ENCODE measurements around the gene NRL.

NRL gene

DNA sequence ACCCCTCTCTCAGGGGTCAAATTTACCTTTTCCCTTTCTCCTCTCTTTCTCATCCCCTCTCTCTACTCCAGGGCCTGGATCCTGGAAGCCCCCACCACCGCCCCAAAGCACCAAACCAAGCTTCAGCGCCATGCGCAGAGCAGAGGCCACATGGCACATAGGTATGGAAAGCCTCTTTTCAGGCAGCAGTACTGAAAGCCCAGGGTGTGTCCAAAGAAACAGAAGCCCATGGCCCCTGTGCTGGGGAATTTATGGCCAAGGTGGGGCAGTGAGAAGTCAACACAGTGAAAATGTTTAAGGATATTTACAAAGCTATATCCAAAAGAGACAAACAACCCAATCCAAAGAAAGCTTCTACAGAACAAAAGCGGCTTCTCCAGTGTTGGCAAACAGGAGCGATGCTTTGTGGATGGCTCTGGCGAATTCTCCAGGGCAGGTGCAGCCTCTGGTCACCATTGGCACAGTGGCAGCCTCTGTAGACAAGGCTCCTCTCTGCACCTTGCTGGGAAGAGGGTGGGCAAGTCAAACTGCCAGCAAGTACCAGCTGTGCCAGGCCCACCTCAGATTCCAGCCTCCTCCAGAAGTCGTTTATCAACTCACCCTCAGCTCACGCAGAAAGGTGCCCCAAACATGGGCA, 48.1 kb downstream of the NRL start:
- DNase-seq = no peak
- H3K4me1 ChIP-seq (ENCODE audit: low read length) = no peaks in the 10 kb centered on the region
- H3F3A ChIP-seq (ENCODE audit: insufficient read depth, low read length) = no peaks in the 10 kb centered on the region
- H4K20me1 ChIP-seq (ENCODE audit: insufficient read depth, low read length) = no peaks in the 10 kb centered on the region
- H3K4me2 ChIP-seq (ENCODE audit: low read depth, low read length) = no peak overlapping the region
- no peak overlapping the region for H3K4me3 ChIP-seq (ENCODE audit: low read length)
- H2AFZ ChIP-seq (ENCODE audit: low read length) = no peak overlapping the region
- H3K9me2 ChIP-seq (replicated peaks; ENCODE audit: insufficient read depth, low read length) = no peaks in the 10 kb centered on the region
- TF ChIP-seq EZH2 (optimal IDR thresholded peaks at IDR 0.05; ENCODE audit: low read depth, low read length) = no peak
- no peak for TF ChIP-seq EZH2phosphoT487 (IDR thresholded peaks at IDR 0.05; ENCODE audit: low read length)
- TF ChIP-seq, protein P1, sequence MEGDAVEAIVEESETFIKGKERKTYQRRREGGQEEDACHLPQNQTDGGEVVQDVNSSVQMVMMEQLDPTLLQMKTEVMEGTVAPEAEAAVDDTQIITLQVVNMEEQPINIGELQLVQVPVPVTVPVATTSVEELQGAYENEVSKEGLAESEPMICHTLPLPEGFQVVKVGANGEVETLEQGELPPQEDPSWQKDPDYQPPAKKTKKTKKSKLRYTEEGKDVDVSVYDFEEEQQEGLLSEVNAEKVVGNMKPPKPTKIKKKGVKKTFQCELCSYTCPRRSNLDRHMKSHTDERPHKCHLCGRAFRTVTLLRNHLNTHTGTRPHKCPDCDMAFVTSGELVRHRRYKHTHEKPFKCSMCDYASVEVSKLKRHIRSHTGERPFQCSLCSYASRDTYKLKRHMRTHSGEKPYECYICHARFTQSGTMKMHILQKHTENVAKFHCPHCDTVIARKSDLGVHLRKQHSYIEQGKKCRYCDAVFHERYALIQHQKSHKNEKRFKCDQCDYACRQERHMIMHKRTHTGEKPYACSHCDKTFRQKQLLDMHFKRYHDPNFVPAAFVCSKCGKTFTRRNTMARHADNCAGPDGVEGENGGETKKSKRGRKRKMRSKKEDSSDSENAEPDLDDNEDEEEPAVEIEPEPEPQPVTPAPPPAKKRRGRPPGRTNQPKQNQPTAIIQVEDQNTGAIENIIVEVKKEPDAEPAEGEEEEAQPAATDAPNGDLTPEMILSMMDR (IDR thresholded peaks at IDR 0.05; ENCODE audit: low read length) = no peak
- no peaks in the 10 kb centered on the region for H3K9me3 ChIP-seq (replicated peaks; ENCODE audit: insufficient read depth, low read length)
- H3K79me2 ChIP-seq (ENCODE audit: low read length) = no peaks in the 10 kb centered on the region
- no peak overlapping the region for H3K27ac ChIP-seq (ENCODE audit: low read length)
- H3K27me3 ChIP-seq (replicated peaks; ENCODE audit: insufficient read depth, low read length) = no peaks in the 10 kb centered on the region
- no peaks in the 10 kb centered on the region for H3K36me3 ChIP-seq (replicated peaks; ENCODE audit: insufficient read depth, low read length)
- H3K9ac ChIP-seq (ENCODE audit: low read length) = no peak overlapping the region

DNA sequence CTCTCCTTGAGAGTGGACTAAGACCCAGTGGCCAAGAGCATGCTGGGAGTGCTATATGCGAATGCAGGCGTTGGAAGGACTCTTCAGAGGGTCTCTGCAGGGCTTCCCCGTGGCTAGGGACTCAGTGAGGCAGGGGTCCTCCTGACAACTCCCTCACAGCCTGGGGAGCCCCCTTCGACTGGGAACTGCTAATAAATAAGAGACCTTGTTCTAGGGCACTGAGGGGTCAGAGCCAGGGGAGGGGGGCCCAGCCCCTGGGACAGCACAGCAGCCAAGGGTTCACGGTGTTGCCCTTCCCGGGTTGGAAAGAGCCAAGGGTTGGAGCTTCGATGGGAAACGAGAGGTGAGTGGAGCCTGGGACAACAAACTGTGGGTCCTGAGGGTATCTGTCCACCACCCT, 49.3 kb downstream of the NRL start:
- Histone ChIP-seq H3K4me1 (ENCODE audit: low read length) (no peaks in the 10 kb centered on the region), H3K36me3 (replicated peaks; ENCODE audit: insufficient read depth, low read length) (no peaks in the 10 kb centered on the region), H3K27ac (ENCODE audit: low read length) (no peak overlapping the region), H3K9me2 (replicated peaks; ENCODE audit: insufficient read depth, low read length) (no peaks in the 10 kb centered on the region), H3K4me3 (ENCODE audit: low read length) (no peak overlapping the region), H2AFZ (ENCODE audit: low read length) (no peak overlapping the region), H4K20me1 (ENCODE audit: insufficient read depth, low read length) (no peaks in the 10 kb centered on the region), H3K4me2 (ENCODE audit: low read depth, low read length) (no peak overlapping the region), H3K79me2 (ENCODE audit: low read length) (no peaks in the 10 kb centered on the region), H3K9me3 (replicated peaks; ENCODE audit: insufficient read depth, low read length) (no peaks in the 10 kb centered on the region), H3K27me3 (replicated peaks; ENCODE audit: insufficient read depth, low read length) (no peaks in the 10 kb centered on the region), H3K9ac (ENCODE audit: low read length) (no peak overlapping the region), H3F3A (ENCODE audit: insufficient read depth, low read length) (no peaks in the 10 kb centered on the region)
- no peak for DNase-seq
- no peak for TF ChIP-seq EZH2 (optimal IDR thresholded peaks at IDR 0.05; ENCODE audit: low read depth, low read length)
- TF ChIP-seq, protein P1 (IDR thresholded peaks at IDR 0.05; ENCODE audit: low read length) = no peak
- no peak for TF ChIP-seq EZH2phosphoT487 (IDR thresholded peaks at IDR 0.05; ENCODE audit: low read length)

DNA sequence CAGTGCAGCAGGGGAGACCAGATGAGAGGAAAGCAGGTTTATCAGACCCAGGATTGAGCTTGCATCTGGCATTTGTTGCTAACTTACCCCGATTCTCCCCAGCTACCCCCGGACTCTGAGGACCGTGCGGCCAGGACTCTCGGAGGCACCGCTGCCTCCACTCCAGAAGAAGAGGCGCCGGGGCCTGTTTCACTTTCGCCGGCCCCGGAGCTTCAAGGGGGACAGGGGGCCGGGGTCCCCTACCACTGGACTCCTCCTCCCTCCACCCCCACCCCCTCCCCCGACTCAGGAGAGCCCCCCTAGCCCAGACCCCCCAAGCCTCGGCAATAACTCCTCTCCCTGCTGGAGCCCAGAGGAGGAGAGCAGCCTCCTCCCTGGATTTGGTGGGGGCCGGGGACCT, 49.9 kb downstream of the NRL start:
- H3K9ac ChIP-seq (ENCODE audit: low read length) = no peak overlapping the region
- H3K4me1 ChIP-seq (ENCODE audit: low read length) = no peaks in the 10 kb centered on the region
- no peak overlapping the region for H2AFZ ChIP-seq (ENCODE audit: low read length)
- H3K27ac ChIP-seq (ENCODE audit: low read length) = no peak overlapping the region
- TF ChIP-seq EZH2phosphoT487 (IDR thresholded peaks at IDR 0.05; ENCODE audit: low read length) = no peak
- TF ChIP-seq, protein P1 (IDR thresholded peaks at IDR 0.05; ENCODE audit: low read length) = no peak
- TF ChIP-seq EZH2 (optimal IDR thresholded peaks at IDR 0.05; ENCODE audit: low read depth, low read length) = no peak
- H3K36me3 ChIP-seq (replicated peaks; ENCODE audit: insufficient read depth, low read length) = no peaks in the 10 kb centered on the region
- no peaks in the 10 kb centered on the region for H4K20me1 ChIP-seq (ENCODE audit: insufficient read depth, low read length)
- H3K27me3 ChIP-seq (replicated peaks; ENCODE audit: insufficient read depth, low read length) = no peaks in the 10 kb centered on the region
- no peaks in the 10 kb centered on the region for H3K9me3 ChIP-seq (replicated peaks; ENCODE audit: insufficient read depth, low read length)
- H3F3A ChIP-seq (ENCODE audit: insufficient read depth, low read length) = no peaks in the 10 kb centered on the region
- H3K4me3 ChIP-seq (ENCODE audit: low read length) = no peak overlapping the region
- H3K79me2 ChIP-seq (ENCODE audit: low read length) = no peaks in the 10 kb centered on the region
- no peaks in the 10 kb centered on the region for H3K9me2 ChIP-seq (replicated peaks; ENCODE audit: insufficient read depth, low read length)
- DNase-seq = no peak
- no peak overlapping the region for H3K4me2 ChIP-seq (ENCODE audit: low read depth, low read length)

Data from MM.1S (cell line).